ENCODE measurements around the gene TRIM51. TPM values are rescaled to one million over a fixed set of nuclear protein-coding genes. Genes with fewer than 3 reads are reported as not detected.
A peak's percentile ranks its signal among the peaks of the same experiment; 100 is the strongest.

TRIM51 gene
- total and polyA plus RNA-seq, 2 of the 4 experiments (the other 2 are of a cell fraction), result not detected

- in situ Hi-C loops (cut with MboI; ENCODE audit: low sequenced_read_pairs), result no loop called here
- no peak overlapping the region for H2AK9ac ChIP-seq (replicated peaks; ENCODE audit: low read depth, low read length, poor library complexity)
- H3K4me2 ChIP-seq (ENCODE audit: low read depth, low read length), result no peak overlapping the region
- peaks cover 10% of the 10 kb centered on the region; the same call in 1 of the 2 replicates for H3K9me3 ChIP-seq (ENCODE audit: control insufficient read depth, insufficient read depth, low read length)
- H2BK20ac ChIP-seq (ENCODE audit: low read depth, low read length), result no peak overlapping the region
- H3K56ac ChIP-seq (ENCODE audit: extremely low read depth, insufficient read depth, low read length), result no peak overlapping the region
- H4K91ac ChIP-seq (ENCODE audit: insufficient read depth, low read depth, low read length), result no peak overlapping the region
- dilution Hi-C loops (cut with HindIII; ENCODE audit: low sequenced_read_pairs, unreplicated experiment), result no loop called here
- DNase-seq (no peak), ATAC-seq (ENCODE audit: low read depth) (no peak)
- no peak overlapping the region for H2AK5ac ChIP-seq (ENCODE audit: low read depth, low read length)
- no peak overlapping the region for H2BK5ac ChIP-seq (ENCODE audit: low read depth, low read length, poor library complexity, severe bottlenecking)
- BruUV-seq (replicated peaks), result no TSS peak
- no peak overlapping the region for H3K9ac ChIP-seq (ENCODE audit: low read depth, low read length)
- intact Hi-C loops (cut with micrococcal nuclease), result no loop called here
- no peaks in the 10 kb centered on the region for H3K79me1 ChIP-seq (ENCODE audit: low read depth in 1 of 2, low read length in 2 of 2)
- H3K4ac ChIP-seq (ENCODE audit: low read depth, low read length), result no peak overlapping the region
- H3K18ac ChIP-seq (ENCODE audit: low read depth, low read length), result no peak overlapping the region
- H3K9me1 ChIP-seq (ENCODE audit: insufficient read depth, low read length), result no peaks in the 10 kb centered on the region
- H3K4me3 ChIP-seq (ENCODE audit: insufficient read depth, low read depth, low read length), result no peak overlapping the region
- H3K27me3 ChIP-seq (ENCODE audit: control insufficient read depth, insufficient read depth, low read length), result no peaks in the 10 kb centered on the region
- no peaks in the 10 kb centered on the region for H3K4me1 ChIP-seq (ENCODE audit: control insufficient read depth, insufficient read depth, low read length)
- 36% methylated on average over 2 of the region's 5 CpGs; no CpG with 5 or more reads in 1 of the 2 experiments for WGBS, 2 experiments (ENCODE audit: extremely low coverage in 2 of 2, insufficient read length in 1 of 2)
- H4K5ac ChIP-seq (ENCODE audit: low read depth, low read length), result no peak overlapping the region
- CTCF ChIA-PET, result no interaction called here
- H4K20me1 ChIP-seq (ENCODE audit: insufficient read depth, low read length), result no peaks in the 10 kb centered on the region
- no peak overlapping the region for H3K14ac ChIP-seq (replicated peaks; ENCODE audit: low read depth, low read length)
- peak overlapping the region; percentile 51 for H2AFZ ChIP-seq (replicated peaks; ENCODE audit: low read length, poor library complexity)
- no peaks in the 10 kb centered on the region for H3K36me3 ChIP-seq (ENCODE audit: control insufficient read depth, insufficient read depth, low read length)
- no peak overlapping the region for H3K23ac ChIP-seq (ENCODE audit: low read depth, low read length)
- no peak overlapping the region for H2BK15ac ChIP-seq (ENCODE audit: low read depth, low read length)
- no peak overlapping the region for H2BK120ac ChIP-seq (ENCODE audit: low read depth, low read length)
- H3K27ac ChIP-seq (ENCODE audit: insufficient read depth, low read length), result no peak overlapping the region
- H4K8ac ChIP-seq (ENCODE audit: low read depth in 2 of 2, low read length in 2 of 2), result no peak overlapping the region
- POLR2A ChIA-PET (ENCODE audit: unreplicated experiment), result no interaction called here
- TF ChIP-seq RCOR1 (IDR thresholded peaks at IDR 0.05; ENCODE audit: insufficient replicate concordance, low read length) (no peak), MAFK (IDR thresholded peaks at IDR 0.05; ENCODE audit: low read depth, low read length) (no peak), MXI1 (IDR thresholded peaks at IDR 0.05; ENCODE audit: borderline replicate concordance, low read depth, low read length) (no peak), BHLHE40 (IDR thresholded peaks at IDR 0.05; ENCODE audit: low read depth, low read length) (no peak), POLR2A (IDR thresholded peaks at IDR 0.05; ENCODE audit: low read depth, low read length) (no peak), CTCF (conservative IDR thresholded peaks at IDR 0.05; ENCODE audit: low read depth, low read length) (no peak), SMC3 (IDR thresholded peaks at IDR 0.05; ENCODE audit: low read depth, low read length) (no peak), CEBPB (IDR thresholded peaks at IDR 0.05; ENCODE audit: low read depth, low read length) (no peak)
Observed at GRCh38 chr11:55920537-55920936, 37.4 kb downstream of the TRIM51 start.
